ENCODE results near the gene CBLB. TPM values are rescaled to one million over a fixed set of nuclear protein-coding genes. Genes with fewer than 3 reads are reported as not detected.

The CBLB gene
- total and polyA plus RNA-seq, 8 donors: 5.3 to 23.3 (median 10.4) TPM

DNA sequence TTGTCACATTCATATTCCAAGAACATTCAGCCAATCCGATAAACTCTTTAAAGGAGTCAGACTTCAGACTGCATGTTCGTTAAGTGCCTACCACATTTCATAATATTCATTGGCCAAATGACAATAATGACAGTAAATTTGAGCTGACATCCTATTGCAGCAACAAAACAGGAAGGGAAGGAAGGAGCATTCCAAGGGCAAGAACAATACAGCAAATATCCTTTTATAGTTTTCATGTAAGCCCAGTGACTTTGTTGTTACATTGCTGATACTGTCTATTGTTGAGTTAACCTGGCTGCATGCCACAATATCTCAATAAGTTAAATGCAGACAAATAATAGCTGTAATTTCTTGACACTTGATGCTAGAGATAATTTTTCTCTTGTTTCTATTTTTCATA is 16.4 kb upstream of the CBLB start:
- peak in 1 of 4 donors; percentile 18 for ATAC-seq
- Histone ChIP-seq H3K9me3 (no peaks in the 10 kb centered on the region), H3K4me1 (no peaks in the 10 kb centered on the region), H3K27ac (no peak overlapping the region), H3K4me3 (no peak overlapping the region), H3K36me3 (no peaks in the 10 kb centered on the region), H3K27me3 (no peaks in the 10 kb centered on the region)
- DNase-seq: no peak
- intact Hi-C loops (cut with DNase I): no loop called here
- TF ChIP-seq, protein P1, sequence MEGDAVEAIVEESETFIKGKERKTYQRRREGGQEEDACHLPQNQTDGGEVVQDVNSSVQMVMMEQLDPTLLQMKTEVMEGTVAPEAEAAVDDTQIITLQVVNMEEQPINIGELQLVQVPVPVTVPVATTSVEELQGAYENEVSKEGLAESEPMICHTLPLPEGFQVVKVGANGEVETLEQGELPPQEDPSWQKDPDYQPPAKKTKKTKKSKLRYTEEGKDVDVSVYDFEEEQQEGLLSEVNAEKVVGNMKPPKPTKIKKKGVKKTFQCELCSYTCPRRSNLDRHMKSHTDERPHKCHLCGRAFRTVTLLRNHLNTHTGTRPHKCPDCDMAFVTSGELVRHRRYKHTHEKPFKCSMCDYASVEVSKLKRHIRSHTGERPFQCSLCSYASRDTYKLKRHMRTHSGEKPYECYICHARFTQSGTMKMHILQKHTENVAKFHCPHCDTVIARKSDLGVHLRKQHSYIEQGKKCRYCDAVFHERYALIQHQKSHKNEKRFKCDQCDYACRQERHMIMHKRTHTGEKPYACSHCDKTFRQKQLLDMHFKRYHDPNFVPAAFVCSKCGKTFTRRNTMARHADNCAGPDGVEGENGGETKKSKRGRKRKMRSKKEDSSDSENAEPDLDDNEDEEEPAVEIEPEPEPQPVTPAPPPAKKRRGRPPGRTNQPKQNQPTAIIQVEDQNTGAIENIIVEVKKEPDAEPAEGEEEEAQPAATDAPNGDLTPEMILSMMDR (IDR thresholded peaks at IDR 0.05): no peak
- no peak for FAIRE-seq
- WGBS, 2 donors: 71 to 72% methylated on average over 2 of the region's 2 CpGs

DNA sequence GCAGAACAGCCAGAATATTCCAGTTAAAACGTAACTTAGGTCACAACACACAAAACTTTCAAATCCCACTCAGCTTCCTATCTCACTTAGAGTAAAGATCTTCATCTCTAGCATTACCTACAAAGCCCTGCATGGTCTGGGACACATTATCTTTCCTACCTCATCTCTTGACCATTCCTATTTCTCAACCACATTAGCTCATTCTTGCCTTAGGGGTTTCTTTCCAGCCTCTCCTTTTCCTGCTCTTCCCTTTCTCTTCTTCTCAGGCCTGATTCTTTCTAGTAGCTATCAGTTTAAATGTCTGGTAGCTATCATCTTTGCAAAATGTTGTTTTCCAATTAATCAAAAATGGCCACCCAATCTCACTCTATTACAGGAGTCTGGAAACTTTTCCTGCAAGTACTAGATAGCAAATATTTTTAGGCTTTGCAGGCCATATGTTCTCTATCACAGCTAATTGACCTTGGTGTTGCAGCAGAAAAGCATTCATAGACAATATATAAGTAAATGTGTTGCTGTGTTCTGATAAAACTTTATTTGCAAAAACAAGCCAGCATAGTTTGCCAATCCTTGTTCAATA is 15.1 kb upstream of the CBLB start:
- no peaks in the 10 kb centered on the region for H3K36me3 ChIP-seq
- DNase-seq (no peak), FAIRE-seq (no peak), ATAC-seq (no peak)
- no peaks in the 10 kb centered on the region for H3K9me3 ChIP-seq
- H3K27ac ChIP-seq: no peak overlapping the region
- intact Hi-C loops (cut with DNase I): no loop called here
- TF ChIP-seq, protein P1 (IDR thresholded peaks at IDR 0.05): no peak
- no peak overlapping the region for H3K4me3 ChIP-seq
- H3K27me3 ChIP-seq: no peaks in the 10 kb centered on the region
- WGBS, 2 donors: 70 to 85% methylated on average over 1 of the region's 1 CpG
- H3K4me1 ChIP-seq: no peaks in the 10 kb centered on the region

DNA sequence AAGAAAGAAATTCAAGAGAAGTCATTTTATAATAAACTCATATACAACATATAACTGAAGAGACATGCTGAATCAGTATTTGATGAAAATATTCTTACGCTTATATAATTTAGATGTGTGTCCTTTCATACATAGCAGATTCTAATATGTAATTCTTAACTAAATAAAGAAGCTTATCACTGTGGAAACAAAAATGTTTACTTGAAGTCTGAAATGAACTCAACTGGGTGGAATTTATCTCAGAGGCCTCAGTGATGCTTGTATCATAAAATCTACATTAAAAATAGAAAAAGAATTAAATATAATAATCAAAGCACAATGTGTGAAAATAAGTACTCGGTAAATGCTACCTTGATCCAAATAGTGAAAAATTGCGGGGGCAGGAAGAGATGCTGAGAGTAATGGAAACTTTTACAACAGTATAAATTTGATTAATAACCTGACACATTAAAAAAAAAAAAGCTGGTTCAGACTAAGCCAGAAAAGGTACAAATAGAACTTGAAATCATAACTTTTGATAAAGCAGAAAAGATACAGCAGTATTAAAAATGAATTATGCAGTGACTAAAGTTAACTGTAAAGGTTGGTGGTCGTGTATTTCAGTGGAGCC is 12.0 kb upstream of the CBLB start:
- WGBS, 2 donors: 60 to 65% methylated on average over 4 of the region's 4 CpGs
- no peak for DNase-seq
- no peak for FAIRE-seq
- Histone ChIP-seq H3K27me3 (no peaks in the 10 kb centered on the region), H3K4me3 (no peak overlapping the region), H3K27ac (no peak overlapping the region), H3K4me1 (no peaks in the 10 kb centered on the region), H3K36me3 (no peaks in the 10 kb centered on the region), H3K9me3 (no peaks in the 10 kb centered on the region)
- TF ChIP-seq, protein P1 (IDR thresholded peaks at IDR 0.05): no peak
- intact Hi-C loops (cut with DNase I): no loop called here
- ATAC-seq: no peak

DNA sequence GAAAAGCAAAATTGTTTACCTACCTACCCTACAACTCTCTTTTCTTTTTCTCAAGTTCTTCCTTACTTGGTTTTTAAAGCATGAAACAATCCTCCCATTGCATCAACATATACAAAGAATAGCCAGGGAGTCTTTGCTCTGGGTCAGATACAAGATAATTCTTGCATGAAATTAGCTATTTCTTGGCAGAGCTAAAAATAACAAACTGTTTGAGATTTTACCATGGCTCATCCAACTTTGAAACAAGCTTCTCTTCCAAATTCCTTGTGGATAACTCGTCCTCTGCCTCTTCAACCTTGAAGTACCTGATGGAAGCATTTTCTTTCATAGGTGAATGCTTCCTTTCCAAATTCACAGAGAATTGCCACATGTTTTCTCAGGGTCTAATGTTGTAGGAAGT is 9.2 kb upstream of the CBLB start:
- Histone ChIP-seq H3K36me3 (no peaks in the 10 kb centered on the region), H3K27me3 (no peaks in the 10 kb centered on the region), H3K9me3 (no peaks in the 10 kb centered on the region), H3K27ac (no peak overlapping the region), H3K4me1 (no peaks in the 10 kb centered on the region), H3K4me3 (no peak overlapping the region)
- 53 to 74% methylated on average over 1 of the region's 1 CpG for WGBS, 2 donors
- FAIRE-seq (no peak), DNase-seq (no peak), ATAC-seq (no peak)
- TF ChIP-seq, protein P1 (IDR thresholded peaks at IDR 0.05): no peak
- intact Hi-C loops (cut with DNase I): no loop called here

DNA sequence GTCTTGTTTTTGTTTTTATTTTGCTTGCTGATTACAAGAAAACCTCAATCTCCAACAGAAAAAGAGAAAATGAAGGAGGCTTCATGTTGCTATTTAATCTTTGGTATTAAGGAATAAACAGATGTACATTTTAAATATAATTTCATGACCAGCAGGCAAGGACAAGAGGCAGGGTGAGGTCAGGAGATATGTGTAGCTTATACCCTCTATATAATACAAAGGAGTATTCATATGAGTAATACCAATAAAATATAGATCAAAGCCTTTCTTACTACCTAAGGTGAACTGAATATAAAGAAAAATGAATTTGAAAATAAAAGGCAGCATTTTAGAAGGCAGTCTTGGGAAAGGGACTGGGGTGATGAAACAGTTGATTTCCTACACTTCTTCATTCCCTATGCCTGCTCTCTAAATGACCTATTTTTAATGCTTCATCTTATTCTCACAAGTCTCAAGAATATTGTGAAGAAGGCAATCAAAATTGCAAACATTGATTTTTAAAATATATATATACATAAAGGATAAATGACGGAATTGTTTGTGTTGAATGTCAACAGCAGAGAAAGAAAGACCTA is 8.6 kb upstream of the CBLB start:
- ATAC-seq (peak in 1 of 4 donors; percentile 19), DNase-seq (no peak), FAIRE-seq (no peak)
- WGBS, 2 donors: 62 to 69% methylated on average over 1 of the region's 1 CpG
- Histone ChIP-seq H3K4me1 (no peaks in the 10 kb centered on the region), H3K27ac (peak overlapping the region in 2 of 4 donors; percentile 23 to 42), H3K4me3 (no peak overlapping the region), H3K9me3 (no peaks in the 10 kb centered on the region), H3K27me3 (no peaks in the 10 kb centered on the region), H3K36me3 (no peaks in the 10 kb centered on the region)
- intact Hi-C loops (cut with DNase I): no loop called here
- TF ChIP-seq, protein P1 (IDR thresholded peaks at IDR 0.05): no peak
